T follicular helper cell (primary cell): ENCODE data around the gene CACNG8.

Source experiments
- DNase-seq: peaks from one replicate; pipeline ENCODE4 v3.0.0-alpha.2; 2020; ENCODE audit warnings: low read depth

CACNG8 gene

DNA sequence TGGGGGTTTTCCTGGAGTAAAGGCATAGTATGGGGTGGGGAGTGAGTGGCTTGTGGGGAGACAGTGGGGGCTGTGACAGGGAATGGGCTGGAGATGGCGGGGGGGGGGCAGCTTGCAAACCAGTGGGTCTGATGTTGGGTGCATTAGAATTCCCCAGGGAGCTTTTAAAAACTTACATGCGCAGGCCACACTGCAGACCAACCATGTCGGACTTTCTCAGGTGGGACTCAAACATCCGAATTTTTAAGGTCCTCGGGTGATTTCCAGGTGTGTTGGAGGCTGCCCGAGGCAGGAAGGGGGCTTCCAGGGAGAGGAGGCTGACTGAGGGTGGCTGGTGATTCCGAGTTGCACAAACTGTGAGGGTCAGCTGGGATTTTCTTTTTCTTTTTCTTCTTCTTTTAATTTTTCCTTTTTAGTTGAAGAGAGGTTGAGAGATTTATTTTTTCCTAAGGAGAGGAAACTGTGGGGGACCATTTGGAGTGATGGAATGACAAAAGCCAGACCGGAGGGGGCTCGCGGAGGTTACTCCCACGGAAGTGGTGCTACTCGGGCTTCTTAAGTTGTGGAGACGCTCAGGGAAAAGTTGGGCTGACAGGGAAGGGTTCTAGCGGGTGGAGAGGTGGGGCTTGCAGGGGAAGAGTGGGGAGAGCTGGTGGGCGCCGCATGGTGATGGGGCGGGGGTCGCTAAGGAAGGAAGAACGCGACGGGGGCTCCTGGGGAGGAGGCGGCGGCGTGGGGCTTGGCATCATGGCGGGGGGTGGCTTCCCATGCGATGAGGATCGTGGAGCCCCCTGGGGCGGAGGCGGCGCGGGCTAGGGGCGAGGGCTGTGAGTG is 997 bp upstream of the CACNG8 start:
- DNase-seq, result no peak

DNA sequence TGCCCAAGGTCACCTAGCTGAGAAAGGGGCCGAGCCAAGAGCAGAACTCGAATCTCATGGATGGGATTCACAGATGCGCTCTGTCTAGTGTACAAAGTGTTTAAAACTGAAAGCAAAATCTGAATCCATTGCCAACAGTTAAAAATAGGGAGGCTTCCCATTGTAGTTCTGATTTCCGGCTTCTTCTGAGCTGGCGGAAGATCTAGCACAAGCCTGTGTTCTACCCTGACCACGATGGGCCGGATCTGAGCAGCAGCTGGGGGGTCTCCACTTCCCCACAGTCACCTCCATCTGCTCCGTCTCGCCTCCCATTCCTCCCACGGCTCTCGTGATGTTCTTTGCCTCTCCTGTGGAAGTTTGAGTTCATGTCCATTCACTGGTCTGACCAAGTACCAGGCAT is 2.4 kb downstream of the CACNG8 start:
- no peak for DNase-seq

DNA sequence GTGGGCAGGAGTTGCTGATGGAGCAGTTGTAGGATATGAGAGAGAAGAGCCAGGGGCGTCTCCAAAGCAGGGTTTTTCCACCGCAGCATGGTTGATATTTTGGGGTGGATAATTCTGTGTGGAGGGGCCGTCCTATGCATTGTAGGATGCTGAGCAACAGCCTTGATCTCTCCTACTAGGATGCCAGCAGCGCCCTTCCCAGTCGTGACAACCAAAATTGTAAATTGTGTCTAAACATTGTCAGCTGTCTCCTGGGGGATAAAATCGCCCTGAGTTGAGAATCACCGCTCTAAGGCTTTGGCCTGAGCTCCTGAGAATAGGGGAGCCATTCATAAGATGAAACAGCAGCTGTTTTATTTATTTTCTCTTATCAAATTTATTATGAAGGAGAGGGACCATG is 4.2 kb downstream of the CACNG8 start:
- no peak for DNase-seq

DNA sequence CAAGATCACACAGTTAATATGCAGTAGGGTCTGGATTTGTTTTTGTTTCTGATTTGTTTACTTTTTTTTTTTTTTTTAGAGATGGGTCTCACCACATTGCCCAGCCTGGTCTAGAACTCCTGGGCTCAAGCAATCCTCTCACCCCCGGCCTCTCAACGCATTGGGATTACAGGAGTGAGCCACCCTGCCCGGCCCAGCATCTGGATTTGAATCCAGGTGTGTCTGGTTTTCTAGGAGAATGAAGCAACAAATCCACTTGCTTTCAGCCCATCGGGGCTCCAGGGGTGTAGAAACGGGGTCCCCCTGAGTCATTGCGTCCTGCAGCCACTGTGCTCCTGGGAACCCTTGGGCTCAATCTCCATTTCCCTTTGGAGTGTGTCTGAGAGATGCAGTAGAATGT is 6.6 kb downstream of the CACNG8 start:
- no peak for DNase-seq

DNA sequence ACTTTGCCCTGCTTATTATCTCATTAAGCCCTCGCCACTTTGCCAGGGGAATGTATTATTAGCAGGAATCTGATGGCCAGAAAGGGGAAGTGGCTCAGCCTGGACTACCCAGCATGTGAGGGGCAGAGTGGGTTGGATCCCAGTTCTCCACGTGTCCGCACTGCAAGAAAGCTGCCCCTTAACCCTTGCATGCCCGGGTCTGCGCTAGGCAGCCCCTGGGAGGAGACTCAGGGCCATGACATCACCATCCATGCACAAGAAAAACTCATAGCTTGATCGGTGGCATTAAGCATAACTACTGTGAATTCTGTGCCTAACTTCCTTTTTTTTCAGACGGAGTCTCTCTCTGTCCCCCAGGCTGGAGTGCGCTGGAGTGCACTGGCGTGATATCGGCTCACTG is 8.9 kb downstream of the CACNG8 start:
- DNase-seq, result no peak

DNA sequence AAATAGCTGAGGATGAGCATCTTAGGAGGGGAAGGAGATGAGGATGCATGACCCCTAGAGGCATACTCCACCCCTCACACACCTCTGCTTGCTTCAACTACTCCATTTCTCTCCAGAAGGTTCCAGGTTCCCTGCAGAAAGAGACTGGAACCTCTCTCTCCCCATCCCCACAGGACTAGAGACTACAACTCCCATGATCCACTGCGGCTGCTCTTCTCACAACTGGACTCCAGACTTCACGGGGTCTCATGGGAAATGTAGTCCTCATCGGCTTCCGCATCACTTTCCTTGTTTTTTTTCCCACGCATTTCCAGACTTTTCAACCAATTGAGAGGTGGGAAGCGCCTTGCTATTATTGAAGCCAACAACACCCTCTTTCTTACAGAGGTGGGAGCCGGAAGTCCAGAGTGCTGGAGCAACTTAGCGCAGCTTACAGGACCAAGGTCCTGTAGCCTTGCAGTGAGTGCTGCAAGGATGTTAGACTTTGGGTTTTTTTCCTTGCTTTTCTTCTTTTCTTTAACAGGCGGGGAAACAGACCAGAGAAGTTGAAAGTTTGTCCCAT is 14.8 kb downstream of the CACNG8 start:
- DNase-seq, result peak; percentile 58

DNA sequence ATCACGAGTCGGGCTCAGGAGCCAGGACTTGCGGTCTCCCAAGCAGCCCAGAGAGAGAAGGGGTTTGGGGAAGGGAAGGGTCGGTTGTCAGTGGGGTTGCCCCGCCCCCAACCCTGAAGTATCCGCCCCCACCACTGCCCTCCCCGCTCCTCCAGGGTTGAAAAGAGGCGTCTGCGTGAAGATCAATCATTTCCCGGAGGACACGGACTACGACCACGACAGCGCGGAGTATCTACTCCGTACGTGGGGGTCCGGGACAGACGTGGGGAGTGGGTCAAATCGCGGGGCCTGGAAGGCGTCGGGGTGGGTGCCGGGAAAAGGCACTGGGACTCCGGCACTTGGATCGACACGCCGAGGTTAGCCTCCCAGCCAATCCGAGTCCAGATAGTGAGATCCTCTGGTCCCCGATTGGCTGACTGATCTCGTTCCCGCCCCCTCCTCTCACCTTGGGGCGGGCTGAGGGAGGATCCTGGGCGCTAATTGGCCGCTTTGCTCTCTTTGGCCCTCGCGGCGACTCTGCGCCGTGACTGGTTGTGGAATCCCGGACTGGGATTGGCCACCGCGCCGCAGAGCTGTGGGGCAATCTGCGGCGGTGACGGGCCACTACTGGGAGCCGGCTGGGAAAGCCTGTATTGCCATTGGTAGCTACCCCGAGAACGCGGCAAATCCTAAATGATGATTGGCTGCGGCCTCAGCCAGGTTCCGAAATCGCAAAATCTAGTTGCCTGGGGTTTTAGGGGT is 15.4 kb downstream of the CACNG8 start:
- no peak for DNase-seq

DNA sequence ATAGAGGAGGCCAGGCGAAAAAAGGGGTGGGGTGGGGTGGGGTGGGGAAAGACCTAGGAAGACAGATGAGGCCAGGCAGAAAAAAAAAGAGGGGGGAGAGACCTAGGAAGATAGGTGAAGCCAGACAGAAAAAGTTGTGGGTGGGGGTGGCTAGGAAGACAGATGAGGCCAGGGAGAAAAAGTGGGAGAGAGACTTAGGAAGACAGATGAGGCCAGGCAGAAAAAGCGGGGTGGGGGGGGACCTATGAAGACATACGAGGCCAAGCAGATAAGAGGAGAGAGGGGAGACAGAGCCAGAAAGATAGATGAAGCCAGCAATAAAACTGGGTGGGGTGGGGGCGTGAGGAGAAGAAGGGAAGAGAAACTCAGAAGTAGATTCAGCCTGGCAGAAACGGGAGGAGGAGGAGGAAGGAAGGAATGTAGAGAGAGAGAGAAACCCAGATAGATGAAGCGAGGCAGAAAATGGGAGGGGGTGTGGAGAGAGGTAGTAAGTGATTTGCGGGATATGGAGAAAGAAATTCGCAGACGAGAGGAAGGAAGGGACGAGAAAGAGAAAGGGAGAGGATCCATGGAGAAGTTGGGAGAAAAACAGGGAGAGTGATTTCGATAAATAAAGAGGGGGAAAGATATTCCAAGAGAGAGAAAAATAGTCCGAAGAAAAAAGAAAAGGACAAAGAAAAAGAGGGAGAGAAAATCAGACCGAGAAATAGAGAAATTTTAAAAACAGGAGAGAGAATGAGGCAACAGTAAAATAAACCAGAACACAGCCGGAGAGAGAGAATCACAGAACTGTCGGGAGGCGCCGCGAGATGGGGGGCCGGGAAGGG is 16.5 kb downstream of the CACNG8 start:
- DNase-seq, result no peak

DNA sequence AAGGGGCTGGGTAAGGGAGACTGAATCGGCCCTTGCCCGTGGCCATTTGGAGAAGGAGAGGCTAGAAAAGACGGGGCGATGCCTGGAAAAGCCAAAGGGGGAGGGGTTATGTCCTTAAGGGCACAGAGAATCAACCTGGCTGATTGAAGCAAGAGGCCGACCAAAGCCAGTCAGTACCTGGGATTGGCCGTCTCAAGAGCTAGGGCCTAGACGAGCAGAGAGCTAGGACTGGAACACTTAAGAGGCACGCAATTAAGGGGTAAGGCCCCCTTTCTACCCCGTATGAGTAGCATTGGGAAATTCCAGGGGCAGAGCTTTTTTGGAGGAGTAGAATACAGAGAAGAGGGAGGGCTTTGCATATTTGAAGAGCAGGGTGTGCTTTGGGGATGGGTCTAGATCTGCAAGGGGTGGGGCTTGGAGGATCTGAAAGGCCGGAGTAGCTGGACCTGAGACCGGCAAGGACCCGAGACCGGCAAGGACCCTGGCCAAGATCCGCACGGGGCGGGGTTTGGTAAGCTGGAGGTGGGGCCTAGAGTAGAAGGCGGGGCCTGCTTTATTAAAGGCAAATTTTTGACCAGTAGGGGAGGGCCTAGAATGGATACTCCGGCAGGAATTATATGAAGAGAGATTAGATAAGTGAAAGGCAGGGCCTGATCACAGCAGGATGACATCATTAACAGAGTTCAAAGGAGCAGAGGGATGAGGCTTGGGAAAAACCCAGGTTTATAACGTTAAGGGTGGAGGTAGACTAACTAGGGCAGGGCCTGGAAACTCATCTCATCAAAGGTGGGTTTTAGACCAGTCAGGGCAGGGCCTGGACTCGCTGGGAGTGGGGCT is 18.0 kb downstream of the CACNG8 start:
- no peak for DNase-seq

DNA sequence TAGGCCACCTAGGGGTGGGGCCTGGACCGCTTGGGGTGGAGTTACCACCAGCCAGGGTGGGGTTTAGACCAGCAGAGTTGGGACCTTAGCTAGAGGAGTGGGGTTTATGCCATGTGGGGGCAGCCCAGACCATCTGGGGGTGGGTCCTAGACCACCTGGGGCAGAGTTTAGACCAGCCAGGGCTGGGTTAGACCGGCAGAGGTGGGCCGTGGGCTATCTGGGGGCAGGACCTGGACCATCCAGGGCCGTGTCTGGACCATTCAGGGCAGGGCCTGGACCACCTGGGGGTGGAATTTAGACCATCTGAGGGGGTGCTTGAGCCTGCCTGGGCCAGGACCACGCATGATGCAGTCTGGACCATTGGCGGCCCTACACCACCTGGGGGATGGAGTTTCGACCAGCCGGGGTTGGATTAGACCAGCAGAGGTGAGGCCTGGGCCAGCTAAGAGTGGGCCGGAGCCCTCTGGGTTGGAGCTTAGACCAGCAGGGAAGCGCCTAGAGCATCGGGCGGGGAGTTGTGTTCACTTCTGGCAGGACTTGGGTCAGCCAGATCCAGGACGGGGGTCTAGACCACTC is 18.7 kb downstream of the CACNG8 start:
- DNase-seq, result no peak

DNA sequence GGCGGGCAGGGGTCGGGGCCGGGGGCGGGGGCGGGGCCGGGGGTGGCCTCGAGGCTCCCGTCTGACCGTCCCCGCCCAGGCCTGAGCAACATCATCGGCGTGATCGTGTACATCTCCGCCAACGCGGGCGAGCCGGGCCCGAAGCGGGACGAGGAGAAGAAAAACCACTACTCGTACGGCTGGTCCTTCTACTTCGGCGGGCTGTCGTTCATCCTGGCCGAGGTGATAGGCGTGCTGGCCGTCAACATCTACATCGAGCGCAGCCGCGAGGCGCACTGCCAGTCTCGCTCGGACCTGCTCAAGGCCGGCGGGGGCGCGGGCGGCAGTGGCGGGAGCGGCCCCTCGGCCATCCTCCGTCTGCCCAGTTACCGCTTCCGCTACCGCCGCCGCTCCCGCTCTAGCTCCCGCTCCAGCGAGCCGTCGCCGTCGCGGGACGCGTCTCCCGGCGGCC is 19.3 kb downstream of the CACNG8 start:
- DNase-seq, result no peak

DNA sequence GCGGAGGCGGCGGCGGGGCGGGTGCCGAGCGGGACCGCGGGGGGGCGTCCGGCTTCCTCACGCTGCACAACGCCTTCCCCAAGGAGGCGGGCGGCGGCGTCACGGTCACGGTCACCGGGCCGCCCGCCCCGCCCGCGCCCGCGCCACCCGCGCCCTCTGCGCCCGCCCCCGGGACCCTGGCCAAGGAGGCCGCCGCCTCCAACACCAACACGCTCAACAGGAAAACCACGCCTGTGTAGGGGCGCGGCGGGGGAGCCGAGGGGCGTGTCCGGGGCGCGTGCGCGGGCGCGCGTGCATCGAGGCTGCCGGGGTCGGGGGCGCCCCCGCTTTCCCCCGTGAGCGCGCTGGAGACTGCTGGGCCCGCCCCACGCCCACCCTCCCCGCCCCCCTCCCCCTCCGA is 19.9 kb downstream of the CACNG8 start:
- no peak for DNase-seq

DNA sequence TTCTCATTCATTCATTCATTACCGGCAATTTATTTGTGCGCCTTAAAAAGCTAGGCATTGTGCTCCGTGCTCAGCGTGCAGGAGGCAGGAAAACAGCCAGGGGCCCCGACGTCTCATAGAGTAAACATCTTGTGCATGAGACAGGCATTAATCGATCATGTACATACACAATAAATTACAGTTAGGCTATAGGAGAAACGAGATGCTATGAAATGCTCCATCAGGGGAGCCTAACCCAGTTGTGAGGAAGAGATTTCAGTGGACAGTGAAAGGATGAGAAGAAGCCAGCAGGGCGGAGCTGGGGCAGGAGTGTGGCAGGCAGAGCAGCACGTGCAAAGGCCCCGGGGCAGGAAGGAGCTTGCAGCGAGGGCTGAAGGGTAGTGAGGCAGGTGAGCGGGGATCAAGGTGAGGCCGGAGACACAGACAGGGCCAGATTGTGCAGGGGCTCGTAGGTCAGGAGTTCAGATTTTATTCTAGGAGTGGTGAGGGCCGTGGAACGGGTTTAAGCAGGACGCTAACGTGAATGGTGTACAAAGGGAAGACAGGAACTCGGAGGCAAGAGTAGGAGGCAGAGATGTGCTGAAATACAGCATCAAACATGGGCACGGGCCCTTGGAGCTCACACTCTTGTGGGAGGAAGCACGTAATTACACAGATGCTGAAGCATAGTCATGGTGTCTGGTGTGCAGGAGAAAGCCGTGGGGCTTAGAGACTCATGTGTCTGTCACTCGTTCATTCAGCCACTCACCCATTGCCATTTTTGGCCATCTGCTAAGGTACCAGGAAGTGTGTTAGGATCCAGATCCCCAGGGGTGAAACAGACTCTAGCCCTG is 20.9 kb downstream of the CACNG8 start:
- no peak for DNase-seq

DNA sequence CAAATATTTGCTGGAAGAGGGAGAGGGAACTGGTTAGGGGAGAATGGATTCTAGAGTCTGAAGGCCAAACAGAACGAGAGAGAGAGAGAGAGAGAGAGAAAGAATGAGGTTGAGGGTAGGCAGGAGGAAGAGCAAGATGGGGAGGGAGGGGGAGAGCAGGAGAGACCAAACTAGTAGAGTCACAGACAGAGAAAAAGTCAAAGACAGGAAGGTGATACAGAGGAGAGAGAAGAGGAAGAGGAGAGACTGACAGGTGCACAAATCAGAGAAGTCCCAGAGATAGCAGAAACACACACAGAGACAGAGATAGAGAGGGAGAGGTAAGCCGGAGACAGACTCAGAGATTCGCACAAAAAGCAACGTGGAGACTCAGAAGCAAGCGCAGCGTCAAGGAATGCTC is 23.1 kb downstream of the CACNG8 start:
- DNase-seq, result no peak

DNA sequence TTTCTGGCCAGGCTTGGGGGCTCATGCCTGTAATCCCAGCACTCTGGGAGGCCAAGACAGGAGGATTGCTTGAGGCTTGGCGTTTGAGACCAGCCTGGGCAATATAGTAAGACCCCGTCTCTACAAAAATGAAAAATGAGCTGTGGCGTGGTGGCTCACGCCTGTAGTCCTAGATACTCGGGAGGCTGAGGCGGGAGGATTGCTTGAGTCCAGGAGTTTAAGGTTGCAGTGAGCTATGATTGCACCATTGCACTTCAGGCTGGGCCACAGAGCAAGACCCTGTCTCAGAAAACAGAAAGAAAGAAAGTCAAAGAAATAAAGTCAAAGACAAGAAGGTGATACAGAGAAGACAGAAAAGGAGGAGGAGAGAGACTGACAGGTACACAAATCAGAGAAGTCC is 26.2 kb downstream of the CACNG8 start:
- no peak for DNase-seq

DNA sequence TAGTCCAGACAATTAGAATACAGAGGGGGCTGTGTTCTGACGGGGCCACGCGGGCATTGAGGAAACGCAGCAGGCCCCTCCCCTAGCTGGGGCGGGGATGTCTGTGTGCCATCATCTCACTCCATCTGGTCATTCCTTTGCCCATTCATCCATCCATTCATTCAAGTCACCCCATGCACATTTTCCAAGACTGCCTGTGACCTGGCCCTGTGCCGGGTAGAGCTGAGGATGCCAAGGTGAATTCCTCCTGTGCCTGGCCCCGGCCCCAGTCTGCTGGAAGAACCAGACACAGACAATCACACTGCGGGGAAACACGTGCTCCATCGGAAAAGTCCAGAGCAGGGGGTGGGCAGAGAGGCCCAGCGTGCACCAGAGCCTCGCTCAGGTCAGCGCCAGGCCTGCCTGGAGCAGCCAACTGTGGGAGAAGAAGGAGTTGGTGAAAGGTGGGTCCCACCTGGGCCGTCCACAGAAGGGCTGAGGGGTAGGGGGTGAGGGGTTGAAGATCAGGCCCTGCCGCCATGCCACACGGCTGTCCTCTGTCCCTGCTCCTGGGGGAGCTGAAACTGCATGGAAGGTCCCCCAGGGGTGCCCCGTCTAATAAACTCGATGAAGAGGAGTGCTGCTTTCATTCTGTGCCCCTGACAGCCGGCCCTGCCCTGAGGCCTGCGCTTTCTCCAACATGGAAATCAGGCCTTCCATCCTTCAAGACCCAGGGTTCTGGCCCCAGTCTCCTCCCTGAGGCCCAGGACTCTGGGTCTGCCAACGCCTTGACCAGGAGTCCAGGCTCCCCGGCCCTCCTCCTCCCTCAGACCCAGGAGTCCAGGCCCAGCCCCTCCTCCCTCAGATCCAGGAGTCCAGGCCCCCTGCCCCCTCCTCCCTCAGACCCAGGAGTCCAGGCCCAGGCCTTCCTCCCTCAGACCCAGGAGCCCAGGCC is 27.1 kb downstream of the CACNG8 start:
- DNase-seq, result no peak

DNA sequence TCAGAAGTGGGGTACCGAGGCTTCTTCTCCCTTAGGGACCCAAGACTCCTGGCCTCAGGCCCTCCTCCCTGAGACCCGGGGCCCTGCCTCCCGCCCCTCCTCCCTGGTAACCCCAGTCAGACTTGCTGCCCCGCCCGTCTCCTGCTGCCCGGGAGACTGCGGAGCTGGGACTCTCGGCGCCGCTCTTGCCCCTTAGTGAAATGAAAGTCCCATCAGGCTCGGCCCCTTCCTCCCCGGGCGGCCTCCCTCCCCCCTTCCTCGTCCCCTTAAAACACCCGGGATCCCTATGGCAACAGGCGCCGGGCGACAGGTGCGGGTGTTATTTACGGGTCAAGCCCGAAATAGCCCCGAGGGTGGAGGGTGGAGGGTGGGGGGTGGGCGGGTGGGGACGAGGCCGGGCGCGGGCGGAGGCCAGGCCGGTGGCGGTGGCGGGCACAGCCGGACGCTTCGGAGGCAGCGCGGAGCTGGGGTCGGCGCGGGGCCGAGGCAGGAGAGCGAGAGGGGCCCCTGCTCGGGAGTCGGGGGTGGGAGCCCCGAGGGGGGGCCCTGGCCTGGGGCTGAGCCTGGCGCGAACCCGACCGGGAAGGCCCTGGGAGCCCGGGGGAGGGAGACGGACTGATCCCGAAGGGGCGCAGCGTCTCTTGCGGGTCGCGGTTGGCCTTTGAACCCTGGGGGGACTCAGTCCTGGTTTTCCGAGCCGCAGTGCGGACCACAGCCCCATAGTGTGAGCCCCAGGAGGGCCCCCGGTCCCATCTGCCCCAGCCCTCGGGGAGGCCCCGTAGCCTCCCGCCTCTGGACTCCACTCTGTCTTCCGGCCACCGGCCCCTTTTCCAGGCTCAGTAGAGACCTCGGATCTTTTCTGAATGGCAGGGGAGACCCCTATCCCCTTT is 28.7 kb downstream of the CACNG8 start, which contains the start of gene CACNG6:
Gene CACNG6, plus strand, starts transcription at position 414 of the 890 bp plus-strand sequence. CDS start 1,241 bp downstream, outside the sequence.
- no peak for DNase-seq

DNA sequence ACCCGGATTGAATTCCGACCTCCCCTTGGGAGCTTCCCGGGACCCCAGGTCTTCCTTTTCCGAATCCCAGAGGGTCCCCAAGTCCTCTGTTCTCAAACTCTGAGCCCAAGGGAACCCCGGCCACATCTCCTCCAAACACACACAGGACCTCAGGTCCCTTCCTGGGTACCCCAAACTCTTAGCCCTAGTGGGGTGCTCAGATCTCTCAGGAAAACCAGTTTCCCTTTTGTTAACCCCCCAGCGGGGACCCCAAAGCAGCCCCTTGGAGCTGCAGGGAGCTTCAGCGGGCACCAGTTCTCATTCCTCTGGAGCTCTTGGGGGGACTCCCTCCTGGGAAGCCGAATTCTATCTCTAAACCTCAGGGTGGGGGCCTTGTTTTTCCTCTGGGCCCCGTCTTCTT is 29.5 kb downstream of the CACNG8 start:
- DNase-seq, result no peak
